Colonic mucosa (tissue), 4 donors: ENCODE measurements around the gene AKR7A2. TPM values are rescaled to one million over a fixed set of nuclear protein-coding genes. Genes with fewer than 3 reads are reported as not detected.
A peak's percentile ranks its signal among the peaks of the same experiment; 100 is the strongest.

ENCODE experiments used
- DNase-seq: peaks from one replicate; pipeline ENCODE4 v3.0.0-alpha.2; 2020
- H3K27ac ChIP-seq: fragments of 200-600 bp; one replicate; pipeline ENCODE4 v1.8.0; 2021
- H3K27me3 ChIP-seq: fragments of 200-600 bp; one replicate; pipeline ENCODE4 v1.8.0; 2021
- H3K36me3 ChIP-seq: fragments of 200-600 bp; one replicate; pipeline ENCODE4 v1.8.0; 2021
- H3K4me1 ChIP-seq: fragments of 200-600 bp; one replicate; pipeline ENCODE4 v1.8.0; 2021; ENCODE audit warnings: mild to moderate bottlenecking
- H3K4me3 ChIP-seq: fragments of 200-600 bp; one replicate; pipeline ENCODE4 v1.8.0; 2021
- H3K9ac ChIP-seq, 2 donors: one replicate each; pipeline ENCODE4 v1.7.0; 2013; ENCODE audit warnings: control low read depth in 2 of 2, low read depth in 2 of 2, low read length in 2 of 2
- H3K9me3 ChIP-seq: fragments of 200-600 bp; one replicate; pipeline ENCODE4 v1.8.0; 2021
- intact Hi-C: fragments of 100-400 bp; cut with DNase I; formaldehyde crosslinking; loops from one replicate; pipeline ENCODE4 v1.14.1; 2022
- total RNA-seq, 2 donors: library from RNA; stranded (reverse); fragmentation: NEBNext Ultra II Directional in 1 of 2; extraction: Animal tissue kit (Norgen Biotek cat#: 25700) in 1 of 2; gene quantifications; one replicate each; pipeline ENCODE4 v1.2.1, GENCODE V29; 2021
- TF ChIP-seq, protein P1 (sequence below): fragments of 200-600 bp; IDR thresholded peaks from one replicate; pipeline ENCODE4 v1.8.0; 2022; ENCODE audit warnings: antibody characterized with exemption, mild to moderate bottlenecking
- donor health status: healthy.
- donor health status: DM: no; HTN: no; CAD: no.
- donor health status: DM: no; HTN: no; CAD: no.

Gene AKR7A2
- total RNA-seq, 2 donors from 2014 or later = 112 to 129 TPM

- Histone ChIP-seq H3K4me3 (no peak overlapping the region), H3K36me3 (peaks cover 12% of the 10 kb centered on the region), H3K9ac (no peak overlapping the region), H3K9me3 (no peaks in the 10 kb centered on the region), H3K27ac (no peak overlapping the region), H3K4me1 (no peaks in the 10 kb centered on the region), H3K27me3 (no peaks in the 10 kb centered on the region)
- DNase-seq = no peak
- intact Hi-C loops = loop anchor here (5.0 kb wide), 1 partner anchor 312 kb away; no protein-coding TSS in a partner anchor
- TF ChIP-seq, protein P1, sequence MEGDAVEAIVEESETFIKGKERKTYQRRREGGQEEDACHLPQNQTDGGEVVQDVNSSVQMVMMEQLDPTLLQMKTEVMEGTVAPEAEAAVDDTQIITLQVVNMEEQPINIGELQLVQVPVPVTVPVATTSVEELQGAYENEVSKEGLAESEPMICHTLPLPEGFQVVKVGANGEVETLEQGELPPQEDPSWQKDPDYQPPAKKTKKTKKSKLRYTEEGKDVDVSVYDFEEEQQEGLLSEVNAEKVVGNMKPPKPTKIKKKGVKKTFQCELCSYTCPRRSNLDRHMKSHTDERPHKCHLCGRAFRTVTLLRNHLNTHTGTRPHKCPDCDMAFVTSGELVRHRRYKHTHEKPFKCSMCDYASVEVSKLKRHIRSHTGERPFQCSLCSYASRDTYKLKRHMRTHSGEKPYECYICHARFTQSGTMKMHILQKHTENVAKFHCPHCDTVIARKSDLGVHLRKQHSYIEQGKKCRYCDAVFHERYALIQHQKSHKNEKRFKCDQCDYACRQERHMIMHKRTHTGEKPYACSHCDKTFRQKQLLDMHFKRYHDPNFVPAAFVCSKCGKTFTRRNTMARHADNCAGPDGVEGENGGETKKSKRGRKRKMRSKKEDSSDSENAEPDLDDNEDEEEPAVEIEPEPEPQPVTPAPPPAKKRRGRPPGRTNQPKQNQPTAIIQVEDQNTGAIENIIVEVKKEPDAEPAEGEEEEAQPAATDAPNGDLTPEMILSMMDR = no peak
Measured at GRCh38 chr1:19340387-19340937, 28.5 kb upstream of the AKR7A2 start.

GRCh38 chr1:19339214-19339861 lies 27.4 kb upstream of the AKR7A2 start:
- Histone ChIP-seq H3K9me3 (no peaks in the 10 kb centered on the region), H3K27me3 (no peaks in the 10 kb centered on the region), H3K9ac (no peak overlapping the region), H3K27ac (no peak overlapping the region), H3K4me1 (no peaks in the 10 kb centered on the region), H3K36me3 (peaks cover 12% of the 10 kb centered on the region), H3K4me3 (no peak overlapping the region)
- TF ChIP-seq, protein P1 = no peak
- no peak for DNase-seq
- intact Hi-C loops = no loop called here

- no peaks in the 10 kb centered on the region for H3K27me3 ChIP-seq
- H3K4me1 ChIP-seq = no peaks in the 10 kb centered on the region
- H3K36me3 ChIP-seq = peaks cover 4% of the 10 kb centered on the region
- no peak overlapping the region for H3K4me3 ChIP-seq
- intact Hi-C loops = no loop called here
- no peak overlapping the region for H3K27ac ChIP-seq
- peak; percentile 47 for DNase-seq
- TF ChIP-seq, protein P1 = no peak
- no peak overlapping the region for H3K9ac ChIP-seq
- no peaks in the 10 kb centered on the region for H3K9me3 ChIP-seq
Measured at GRCh38 chr1:19338323-19338762, 26.4 kb upstream of the AKR7A2 start.

- Histone ChIP-seq H3K36me3 (no peaks in the 10 kb centered on the region), H3K9me3 (no peaks in the 10 kb centered on the region), H3K27me3 (no peaks in the 10 kb centered on the region), H3K4me3 (no peak overlapping the region), H3K27ac (no peak overlapping the region), H3K9ac (no peak overlapping the region), H3K4me1 (no peaks in the 10 kb centered on the region)
- TF ChIP-seq, protein P1 = no peak
- intact Hi-C loops = no loop called here
- DNase-seq = no peak
Measured at GRCh38 chr1:19337289-19337688, 25.3 kb upstream of the AKR7A2 start.

DNA sequence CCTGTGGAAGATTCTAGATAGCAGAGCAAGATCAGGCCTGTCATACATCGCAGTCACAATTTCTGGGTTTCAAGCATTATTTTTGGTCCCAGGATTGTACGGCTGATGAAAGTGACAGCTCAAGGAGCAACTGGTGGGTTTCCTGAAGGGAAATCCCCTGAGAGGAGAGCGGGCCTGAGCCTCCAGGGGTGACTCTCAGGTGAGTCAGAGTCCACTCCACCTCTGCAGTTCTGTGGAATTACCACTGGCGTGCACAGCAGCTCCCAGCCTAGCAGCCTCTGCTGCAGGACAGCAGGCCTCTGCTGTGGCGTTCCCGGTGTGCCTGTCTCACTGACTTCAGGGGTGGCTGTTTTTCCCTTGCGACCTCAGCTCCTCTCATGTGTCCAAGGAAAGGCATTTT lies 24.6 kb upstream of the AKR7A2 start:
- TF ChIP-seq, protein P1 = no peak
- no peak overlapping the region for H3K9ac ChIP-seq

More for the DNA sequence above, 24.6 kb upstream of the AKR7A2 start:
- Histone ChIP-seq H3K36me3 (no peaks in the 10 kb centered on the region), H3K4me1 (no peaks in the 10 kb centered on the region), H3K27ac (no peak overlapping the region), H3K9me3 (no peaks in the 10 kb centered on the region), H3K4me3 (no peak overlapping the region), H3K27me3 (no peaks in the 10 kb centered on the region)
- intact Hi-C loops = no loop called here
- no peak for DNase-seq
